Neural cell (in vitro differentiated cells): Measurements from ENCODE around the gene GFI1. TPM values are rescaled to one million over a fixed set of nuclear protein-coding genes. Genes with fewer than 3 reads are reported as not detected.

Experiments
- H2AFZ ChIP-seq: fragments of 200-600, 300-800 bp; sonication (generic), shearing (Covaris generic); 2 replicates; pipeline ENCODE4 v1.6.0; 2014; ENCODE audit warnings: low read depth, mild to moderate bottlenecking, antibody characterized with exemption, low read length, moderate library complexity
- H3F3A ChIP-seq: fragments of 200-600 bp; shearing (Covaris generic); 2 replicates; pipeline ENCODE4 v1.6.1; 2016; ENCODE audit warnings: mild to moderate bottlenecking, moderate library complexity, mixed read lengths, antibody characterized with exemption, low read length; ENCODE audit not compliant: insufficient read depth, poor library complexity, severe bottlenecking
- H3K27ac ChIP-seq: fragments of 200-600, 300-800 bp; sonication (generic), shearing (Covaris generic); 2 replicates; pipeline ENCODE4 v1.5.1; 2014; ENCODE audit warnings: mild to moderate bottlenecking, low read length, moderate library complexity
- H3K27me3 ChIP-seq: fragments of 300-800, 200-600 bp; sonication (generic), shearing (Covaris generic); 2 replicates; pipeline ENCODE4 v1.6.0; 2014; ENCODE audit warnings: mild to moderate bottlenecking, low read depth, low read length, moderate library complexity; ENCODE audit not compliant: insufficient read depth
- H3K36me3 ChIP-seq: fragments of 300-800, 200-600 bp; sonication (generic), shearing (Covaris generic); 2 replicates; pipeline ENCODE4 v1.5.1; 2014; ENCODE audit warnings: mild to moderate bottlenecking, antibody characterized with exemption, low read length, moderate library complexity; ENCODE audit not compliant: insufficient read depth
- H3K4me2 ChIP-seq: fragments of 300-800, 200-600 bp; sonication (generic), shearing (Covaris generic); 2 replicates; pipeline ENCODE4 v1.6.0; 2014; ENCODE audit warnings: mild to moderate bottlenecking, low read length
- H3K4me3 ChIP-seq: fragments of 300-800, 200-600 bp; sonication (generic), shearing (Covaris generic); 2 replicates; pipeline ENCODE4 v1.5.1; 2014; ENCODE audit warnings: mild to moderate bottlenecking, low read length, moderate library complexity
- H3K79me2 ChIP-seq: fragments of 200-600 bp; shearing (Covaris generic); replicated peaks from 2 replicates; pipeline ENCODE4 v1.6.0; 2014; ENCODE audit warnings: mild to moderate bottlenecking, low read length, moderate library complexity; ENCODE audit not compliant: insufficient read depth
- H3K9ac ChIP-seq: fragments of 300-800, 200-600 bp; sonication (generic), shearing (Covaris generic); 2 replicates; pipeline ENCODE4 v1.6.1; 2016; ENCODE audit warnings: mild to moderate bottlenecking, low read length, mixed read lengths
- H3K9me2 ChIP-seq: fragments of 200-600 bp; shearing (Covaris generic); 2 replicates; pipeline ENCODE4 v1.6.1; 2016; ENCODE audit warnings: mild to moderate bottlenecking, low read length, mixed read lengths; ENCODE audit not compliant: insufficient read depth
- H3K9me3 ChIP-seq: fragments of 200-600, 300-800 bp; sonication (generic), shearing (Covaris generic); 2 replicates; pipeline ENCODE4 v1.6.1; 2016; ENCODE audit warnings: mild to moderate bottlenecking, mixed run types, low read length, moderate library complexity, mixed read lengths
- H4K20me1 ChIP-seq: fragments of 200-600 bp; shearing (Covaris generic); 2 replicates; pipeline ENCODE4 v1.6.1; 2016; ENCODE audit warnings: mild to moderate bottlenecking, mixed run types; ENCODE audit not compliant: insufficient read depth
- CTCF ChIP-seq: fragments of 450-650 bp; IDR thresholded peaks from 2 replicates; pipeline ENCODE4 v1.5.1; 2014; ENCODE audit warnings: antibody characterized with exemption, mild to moderate bottlenecking, moderate library complexity; ENCODE audit not compliant: poor library complexity, severe bottlenecking
- EP300 ChIP-seq: fragments of 450-650 bp; conservative IDR thresholded peaks from 2 replicates; pipeline ENCODE4 v1.6.1; 2014; ENCODE audit warnings: antibody characterized with exemption, mild to moderate bottlenecking, moderate library complexity; ENCODE audit not compliant: poor library complexity, severe bottlenecking
- EZH2 ChIP-seq: fragments of 200-600, 300-800 bp; shearing (Covaris generic), sonication (generic); IDR thresholded peaks from 2 replicates; pipeline ENCODE4 v1.6.1; 2014; ENCODE audit warnings: antibody characterized with exemption, low read length, borderline replicate concordance, mild to moderate bottlenecking; ENCODE audit not compliant: insufficient read depth, poor library complexity, severe bottlenecking
- MXI1 ChIP-seq: fragments of 450-650 bp; conservative IDR thresholded peaks from 2 replicates; pipeline ENCODE4 v1.6.1; 2014; ENCODE audit warnings: antibody characterized with exemption, mild to moderate bottlenecking; ENCODE audit not compliant: poor library complexity, severe bottlenecking
- POLR2AphosphoS5 ChIP-seq: IDR thresholded peaks from 2 replicates; pipeline ENCODE4 v1.6.1; 2012
- RAD21 ChIP-seq: fragments of 450-650 bp; conservative IDR thresholded peaks from 2 replicates; pipeline ENCODE4 v1.6.1; 2014; ENCODE audit warnings: antibody characterized with exemption, mild to moderate bottlenecking, moderate library complexity
- REST ChIP-seq: IDR thresholded peaks from 2 replicates; pipeline ENCODE4 v1.6.1; 2012; ENCODE audit warnings: borderline replicate concordance
- SMC3 ChIP-seq: fragments of 450-650 bp; conservative IDR thresholded peaks from 2 replicates; pipeline ENCODE4 v1.6.1; 2014; ENCODE audit warnings: antibody characterized with exemption, mild to moderate bottlenecking, moderate library complexity; ENCODE audit not compliant: poor library complexity
- TAF1 ChIP-seq: IDR thresholded peaks from 2 replicates; pipeline ENCODE4 v1.6.1; 2012; ENCODE audit warnings: low read depth
- polyA plus RNA-seq: library from polyadenylated mRNA; depleted of rRNA; stranded (reverse); fragments of >200 nt; gene quantifications from 2 replicates; pipeline ENCODE4 v1.2.3, GENCODE V29; 2014

GFI1 gene
- polyA plus RNA-seq, 1 donor from 2014 or later: not detected

- TF ChIP-seq TAF1: no peak
- TF ChIP-seq EP300: no peak
- no peak for TF ChIP-seq RAD21
Observed at GRCh38 chr1:92495392-92496063, 8.8 kb upstream of the GFI1 start (continued).

GRCh38 chr1:92494485-92495141, 7.9 kb upstream of the GFI1 start:
- H3K4me3 ChIP-seq: no peak overlapping the region
- H3K27ac ChIP-seq: no peak overlapping the region
- no peaks in the 10 kb centered on the region for H4K20me1 ChIP-seq
- no peak for TF ChIP-seq POLR2AphosphoS5
- no peak for TF ChIP-seq EP300
- no peak for TF ChIP-seq REST
- no peak for TF ChIP-seq CTCF
- TF ChIP-seq TAF1: no peak
- no peak for TF ChIP-seq SMC3
- TF ChIP-seq RAD21: no peak
- no peak for TF ChIP-seq MXI1
- no peak for TF ChIP-seq EZH2
- no peak overlapping the region for H2AFZ ChIP-seq
- no peaks in the 10 kb centered on the region for H3K9me3 ChIP-seq
- no peaks in the 10 kb centered on the region for H3K36me3 ChIP-seq
- no peaks in the 10 kb centered on the region for H3K9me2 ChIP-seq
- H3K4me2 ChIP-seq: no peak overlapping the region
- peaks cover 9% of the 10 kb centered on the region for H3K27me3 ChIP-seq
- no peaks in the 10 kb centered on the region for H3F3A ChIP-seq
- H3K79me2 ChIP-seq: no peaks in the 10 kb centered on the region
- no peak overlapping the region for H3K9ac ChIP-seq

GRCh38 chr1:92493139-92493538, 6.4 kb upstream of the GFI1 start:
- Histone ChIP-seq H4K20me1 (no peaks in the 10 kb centered on the region), H3K27me3 (peaks cover 23% of the 10 kb centered on the region), H3K9me3 (no peaks in the 10 kb centered on the region), H3K9ac (no peak overlapping the region), H3K27ac (no peak overlapping the region), H2AFZ (no peak overlapping the region), H3K4me3 (no peak overlapping the region), H3F3A (no peaks in the 10 kb centered on the region), H3K4me2 (no peak overlapping the region), H3K79me2 (no peaks in the 10 kb centered on the region), H3K9me2 (no peaks in the 10 kb centered on the region), H3K36me3 (no peaks in the 10 kb centered on the region)
- no peak for TF ChIP-seq POLR2AphosphoS5
